B cell (primary cell): ENCODE data around the gene PTMS. TPM values are rescaled to one million over a fixed set of nuclear protein-coding genes. Genes with fewer than 3 reads are reported as not detected.

Experiments used
- ATAC-seq: fragments of 200-7000 bp; cut with Tn5 transposase; one replicate; pipeline ENCODE4 v1.10.0; 2021; ENCODE audit warnings: low read depth, mild to moderate bottlenecking, moderate number of reproducible peaks, moderate library complexity
- CTCF ChIA-PET: fragments of 350-600 bp; sonication (Branson Sonifier 250); formaldehyde crosslinking; loops from one replicate; lab custom pipeline; 2021; ENCODE audit warnings: antibody characterized with exemption, inconsistent platforms; lab: Charles Lee
- POLR2A ChIA-PET: fragments of 350-600 bp; sonication (Branson Sonifier 250); formaldehyde crosslinking; loops from one replicate; lab custom pipeline; 2021; ENCODE audit warnings: antibody characterized with exemption; lab: Charles Lee
- DNase-seq: peaks from one replicate; pipeline ENCODE4 v3.0.0; 2013
- H2AFZ ChIP-seq: 2 replicates; pipeline ENCODE4 v1.6.1; 2012; ENCODE audit warnings: mild to moderate bottlenecking, low read depth, low read length; ENCODE audit not compliant: insufficient read depth, poor library complexity, severe bottlenecking
- H3K27ac ChIP-seq, 2 donors: 1 replicate in 1 of 2; 2 replicates in 1 of 2; pipeline ENCODE4 v1.5.1; 2012 to 2013; ENCODE audit warnings: low read length in 2 of 2, mild to moderate bottlenecking in 2 of 2, moderate library complexity in 1 of 2
- H3K27me3 ChIP-seq, 4 experiments: fragments of 200-600 bp in 1 of 4; sonication (generic) in 1 of 4; replicated peaks in 1 of 4; 1 replicate in 2 of 4; 2 replicates in 2 of 4; pipeline versions ENCODE4 v1.6.1 to v1.7.0; 2013 to 2016; ENCODE audit warnings: low read length in 3 of 4, mild to moderate bottlenecking in 2 of 4, mixed read lengths in 1 of 4, moderate library complexity in 1 of 4; ENCODE audit not compliant: insufficient read depth in 4 of 4, control insufficient read depth in 3 of 4; ENCODE audit errors: control extremely low read depth in 1 of 4
- H3K36me3 ChIP-seq, 2 experiments: replicated peaks in 1 of 2; 1 replicate in 1 of 2; 2 replicates in 1 of 2; pipeline versions ENCODE4 v1.6.1 to v1.7.1; 2013; ENCODE audit warnings: low read length in 1 of 2; ENCODE audit not compliant: insufficient read depth in 2 of 2, control insufficient read depth in 1 of 2; ENCODE audit errors: control extremely low read depth in 1 of 2, extremely low read depth in 1 of 2
- H3K4me1 ChIP-seq, 2 donors: fragments of 200-600 bp in 1 of 2; sonication (generic) in 1 of 2; 1 replicate in 1 of 2; 2 replicates in 1 of 2; pipeline versions ENCODE4 v1.5.1 to v1.6.1; 2013 to 2017; ENCODE audit warnings: low read length in 2 of 2; ENCODE audit not compliant: control insufficient read depth in 2 of 2, insufficient read depth in 2 of 2
- H3K4me2 ChIP-seq: replicated peaks from 2 replicates; pipeline ENCODE3; 2012; ENCODE audit warnings: mild to moderate bottlenecking, low read depth, low read length; ENCODE audit not compliant: poor library complexity, severe bottlenecking
- H3K4me3 ChIP-seq, 5 experiments: fragments of 200-600 bp in 1 of 5; sonication (generic) in 1 of 5; 1 replicate in 3 of 5; 2 replicates in 2 of 5; pipeline versions ENCODE4 v1.5.1 to v1.7.0; 2011 to 2016; ENCODE audit warnings: low read length in 4 of 5, mild to moderate bottlenecking in 4 of 5, low read depth in 2 of 5, control low read depth in 1 of 5, moderate library complexity in 1 of 5; ENCODE audit not compliant: insufficient read depth in 1 of 5; ENCODE audit errors: control extremely low read depth in 1 of 5, extremely low read depth in 1 of 5
- H3K79me2 ChIP-seq: fragments of 200-600 bp; sonication (generic); one replicate; pipeline ENCODE4 v1.6.0; 2016; ENCODE audit warnings: low read length; ENCODE audit not compliant: control insufficient read depth, insufficient read depth
- H3K9ac ChIP-seq: fragments of 200-600 bp; sonication (generic); 2 replicates; pipeline ENCODE4 v1.6.1; 2017; ENCODE audit warnings: mild to moderate bottlenecking, low read length, moderate library complexity
- H3K9me3 ChIP-seq, 3 donors: one replicate each; pipeline versions ENCODE4 v1.6.1 to v1.7.1; 2013; ENCODE audit warnings: low read length in 2 of 3; ENCODE audit not compliant: control insufficient read depth in 2 of 3, insufficient read depth in 1 of 3; ENCODE audit errors: control extremely low read depth in 1 of 3
- H4K20me1 ChIP-seq: 2 replicates; pipeline ENCODE4 v1.6.0; 2012; ENCODE audit warnings: mild to moderate bottlenecking, low read length; ENCODE audit not compliant: insufficient read depth, control insufficient read depth, poor library complexity, severe bottlenecking
- H3K27ac Mint-ChIP-seq: one replicate; pipeline ENCODE4 v1.8.0; 2021; ENCODE audit warnings: mixed read lengths
- H3K27me3 Mint-ChIP-seq: one replicate; pipeline ENCODE4 v1.8.0; 2021; ENCODE audit warnings: mixed read lengths
- H3K4me1 Mint-ChIP-seq: one replicate; pipeline ENCODE4 v1.8.0; 2021; ENCODE audit warnings: mixed read lengths
- H3K4me3 Mint-ChIP-seq: one replicate; pipeline ENCODE4 v1.8.0; 2021; ENCODE audit warnings: mixed read lengths
- H3K9me3 Mint-ChIP-seq: one replicate; pipeline ENCODE4 v1.8.0; 2022; ENCODE audit warnings: mixed read lengths; ENCODE audit not compliant: insufficient read depth
- CTCF ChIP-seq: fragments of 200-600 bp; IDR thresholded peaks from one replicate; pipeline ENCODE4 v1.8.0; 2022; ENCODE audit warnings: antibody characterized with exemption, mild to moderate bottlenecking
- EZH2 ChIP-seq: IDR thresholded peaks from 2 replicates; pipeline ENCODE4 v1.6.1; 2012; ENCODE audit warnings: borderline replicate concordance, low read depth, mild to moderate bottlenecking, moderate library complexity, low read length; ENCODE audit not compliant: insufficient read depth, poor library complexity, severe bottlenecking
- WGBS: methylation state at CpG from one replicate; pipeline ENCODE4 v1.1.5; 2013; ENCODE audit warnings: missing lambda C conversion rate; ENCODE audit not compliant: insufficient coverage; 5-methylcytosine and 5-hydroxymethylcytosine counted together
- intact Hi-C: fragments of 100-400 bp; cut with micrococcal nuclease; formaldehyde crosslinking; loops from one replicate; pipeline ENCODE4 v1.10.0; 2022
- polyA plus RNA-seq: library from polyadenylated mRNA; depleted of rRNA; stranded (reverse); fragments of >200 nt; gene quantifications from 2 replicates; pipeline ENCODE4 v1.2.3, GENCODE V29; 2012
- total RNA-seq, 2 donors: library from RNA; stranded (reverse); fragments of 120-200 nt in 1 of 2; gene quantifications; 1 replicate in 1 of 2; 2 replicates in 1 of 2; pipeline versions ENCODE4 v1.2.3 to v1.2.4, GENCODE V29; 2013 to 2022

PTMS gene
- total and polyA plus RNA-seq, 2 donors (not counting 1 experiment from before 2014, with no cell fraction given): 1.0 to 2.1 TPM

- H4K20me1 ChIP-seq: no peaks in the 10 kb centered on the region
- intact Hi-C loops: loop anchor here (2.0 kb wide), 2 partner anchors 121 to 145 kb away; partner anchors contain the start of genes CHD4 and SPSB2
- Mint-ChIP-seq H3K4me3 (peak overlapping the region; percentile 96), H3K27me3 (no peaks in the 10 kb centered on the region), H3K27ac (peak overlapping the region; percentile 99), H3K4me1 (peaks cover 22% of the 10 kb centered on the region), H3K9me3 (no peaks in the 10 kb centered on the region)
- POLR2A ChIA-PET: no interaction called here
- CTCF ChIA-PET: interaction anchor here (0.8 to 6.4 kb wide), 9 partner anchors 16 to 122 kb away, joined by 3 to 109 read pairs (median 22); partner anchors contain the start of genes COPS7A, PTMS, SPSB2 and ZNF384
- DNase-seq (no peak), ATAC-seq (no peak)
- H3K36me3 ChIP-seq: peaks cover 1 to 49% of the 10 kb centered on the region in 2 experiments
- no peaks in the 10 kb centered on the region for H3K27me3 ChIP-seq
- H3K4me3 ChIP-seq: no peak overlapping the region
- H3K9me3 ChIP-seq: no peaks in the 10 kb centered on the region
- H3K27ac ChIP-seq: peak overlapping the region in 1 of 2 donors; percentile 96
- H3K79me2 ChIP-seq: peaks cover 10% of the 10 kb centered on the region
- H3K4me2 ChIP-seq: peak overlapping the region; percentile 94
- no peak overlapping the region for H2AFZ ChIP-seq
- peaks cover 13 to 14% of the 10 kb centered on the region in 2 donors for H3K4me1 ChIP-seq
- no peak for TF ChIP-seq EZH2
- no peak for TF ChIP-seq CTCF
- 100% methylated on average over 3 of the region's 7 CpGs for WGBS
- peak overlapping the region; percentile 88 for H3K9ac ChIP-seq
Observed at GRCh38 chr12:6751767-6752166, 14.4 kb upstream of the PTMS start.
